22Rv1 (cell line): ENCODE results near the gene ADGRA1.

ENCODE experiments used
- ZFX ChIP-seq: fragments of 450-650 bp; IDR thresholded peaks from 2 replicates; pipeline ENCODE4 v1.6.1; 2017; ENCODE audit warnings: antibody characterized with exemption, borderline replicate concordance
- TF ChIP-seq, protein P1 (sequence below): fragments of 450-650 bp; IDR thresholded peaks from 2 replicates; pipeline ENCODE4 v1.5.1; 2017; ENCODE audit warnings: mild to moderate bottlenecking

DNA sequence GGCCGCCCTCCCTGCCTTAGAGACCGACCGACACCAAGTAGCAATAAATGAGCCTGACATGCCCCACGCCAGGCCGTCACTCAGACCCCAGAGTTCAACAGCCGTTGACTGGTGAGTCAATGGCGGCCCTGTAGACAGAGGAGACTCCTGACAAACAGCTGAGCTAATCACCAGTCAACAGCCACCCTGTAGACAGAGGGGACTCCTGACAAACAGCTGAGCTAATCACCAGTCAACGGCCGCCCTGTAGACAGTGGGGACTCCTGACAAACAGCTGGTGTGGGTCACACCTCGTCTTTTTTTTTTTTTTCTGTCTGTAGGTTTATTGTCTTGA, 55.4 kb downstream of the ADGRA1 start:
- TF ChIP-seq, protein P1, sequence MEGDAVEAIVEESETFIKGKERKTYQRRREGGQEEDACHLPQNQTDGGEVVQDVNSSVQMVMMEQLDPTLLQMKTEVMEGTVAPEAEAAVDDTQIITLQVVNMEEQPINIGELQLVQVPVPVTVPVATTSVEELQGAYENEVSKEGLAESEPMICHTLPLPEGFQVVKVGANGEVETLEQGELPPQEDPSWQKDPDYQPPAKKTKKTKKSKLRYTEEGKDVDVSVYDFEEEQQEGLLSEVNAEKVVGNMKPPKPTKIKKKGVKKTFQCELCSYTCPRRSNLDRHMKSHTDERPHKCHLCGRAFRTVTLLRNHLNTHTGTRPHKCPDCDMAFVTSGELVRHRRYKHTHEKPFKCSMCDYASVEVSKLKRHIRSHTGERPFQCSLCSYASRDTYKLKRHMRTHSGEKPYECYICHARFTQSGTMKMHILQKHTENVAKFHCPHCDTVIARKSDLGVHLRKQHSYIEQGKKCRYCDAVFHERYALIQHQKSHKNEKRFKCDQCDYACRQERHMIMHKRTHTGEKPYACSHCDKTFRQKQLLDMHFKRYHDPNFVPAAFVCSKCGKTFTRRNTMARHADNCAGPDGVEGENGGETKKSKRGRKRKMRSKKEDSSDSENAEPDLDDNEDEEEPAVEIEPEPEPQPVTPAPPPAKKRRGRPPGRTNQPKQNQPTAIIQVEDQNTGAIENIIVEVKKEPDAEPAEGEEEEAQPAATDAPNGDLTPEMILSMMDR: no peak
- TF ChIP-seq ZFX: no peak
